B cell (primary cell): ENCODE results near the gene ANAPC10. TPM values are rescaled to one million over a fixed set of nuclear protein-coding genes. Genes with fewer than 3 reads are reported as not detected.

ENCODE experiments used
- ATAC-seq: fragments of 200-7000 bp; cut with Tn5 transposase; one replicate; pipeline ENCODE4 v1.10.0; 2021; ENCODE audit warnings: low read depth, mild to moderate bottlenecking, moderate number of reproducible peaks, moderate library complexity
- CTCF ChIA-PET: fragments of 350-600 bp; sonication (Branson Sonifier 250); formaldehyde crosslinking; loops from one replicate; lab custom pipeline; 2021; ENCODE audit warnings: antibody characterized with exemption, inconsistent platforms; lab: Charles Lee
- POLR2A ChIA-PET: fragments of 350-600 bp; sonication (Branson Sonifier 250); formaldehyde crosslinking; loops from one replicate; lab custom pipeline; 2021; ENCODE audit warnings: antibody characterized with exemption; lab: Charles Lee
- DNase-seq: peaks from one replicate; pipeline ENCODE4 v3.0.0; 2013
- H2AFZ ChIP-seq: 2 replicates; pipeline ENCODE4 v1.6.1; 2012; ENCODE audit warnings: mild to moderate bottlenecking, low read depth, low read length; ENCODE audit not compliant: insufficient read depth, poor library complexity, severe bottlenecking
- H3K27ac ChIP-seq, 2 donors: 1 replicate in 1 of 2; 2 replicates in 1 of 2; pipeline ENCODE4 v1.5.1; 2012 to 2013; ENCODE audit warnings: low read length in 2 of 2, mild to moderate bottlenecking in 2 of 2, moderate library complexity in 1 of 2
- H3K27me3 ChIP-seq, 4 experiments: fragments of 200-600 bp in 1 of 4; sonication (generic) in 1 of 4; replicated peaks in 1 of 4; 1 replicate in 2 of 4; 2 replicates in 2 of 4; pipeline versions ENCODE4 v1.6.1 to v1.7.0; 2013 to 2016; ENCODE audit warnings: low read length in 3 of 4, mild to moderate bottlenecking in 2 of 4, mixed read lengths in 1 of 4, moderate library complexity in 1 of 4; ENCODE audit not compliant: insufficient read depth in 4 of 4, control insufficient read depth in 3 of 4; ENCODE audit errors: control extremely low read depth in 1 of 4
- H3K36me3 ChIP-seq, 2 experiments: replicated peaks in 1 of 2; 1 replicate in 1 of 2; 2 replicates in 1 of 2; pipeline versions ENCODE4 v1.6.1 to v1.7.1; 2013; ENCODE audit warnings: low read length in 1 of 2; ENCODE audit not compliant: insufficient read depth in 2 of 2, control insufficient read depth in 1 of 2; ENCODE audit errors: control extremely low read depth in 1 of 2, extremely low read depth in 1 of 2
- H3K4me1 ChIP-seq, 2 donors: fragments of 200-600 bp in 1 of 2; sonication (generic) in 1 of 2; 1 replicate in 1 of 2; 2 replicates in 1 of 2; pipeline versions ENCODE4 v1.5.1 to v1.6.1; 2013 to 2017; ENCODE audit warnings: low read length in 2 of 2; ENCODE audit not compliant: control insufficient read depth in 2 of 2, insufficient read depth in 2 of 2
- H3K4me2 ChIP-seq: replicated peaks from 2 replicates; pipeline ENCODE3; 2012; ENCODE audit warnings: mild to moderate bottlenecking, low read depth, low read length; ENCODE audit not compliant: poor library complexity, severe bottlenecking
- H3K4me3 ChIP-seq, 5 experiments: fragments of 200-600 bp in 1 of 5; sonication (generic) in 1 of 5; 1 replicate in 3 of 5; 2 replicates in 2 of 5; pipeline versions ENCODE4 v1.5.1 to v1.7.0; 2011 to 2016; ENCODE audit warnings: low read length in 4 of 5, mild to moderate bottlenecking in 4 of 5, low read depth in 2 of 5, control low read depth in 1 of 5, moderate library complexity in 1 of 5; ENCODE audit not compliant: insufficient read depth in 1 of 5; ENCODE audit errors: control extremely low read depth in 1 of 5, extremely low read depth in 1 of 5
- H3K79me2 ChIP-seq: fragments of 200-600 bp; sonication (generic); one replicate; pipeline ENCODE4 v1.6.0; 2016; ENCODE audit warnings: low read length; ENCODE audit not compliant: control insufficient read depth, insufficient read depth
- H3K9ac ChIP-seq: fragments of 200-600 bp; sonication (generic); 2 replicates; pipeline ENCODE4 v1.6.1; 2017; ENCODE audit warnings: mild to moderate bottlenecking, low read length, moderate library complexity
- H3K9me3 ChIP-seq, 3 donors: one replicate each; pipeline versions ENCODE4 v1.6.1 to v1.7.1; 2013; ENCODE audit warnings: low read length in 2 of 3; ENCODE audit not compliant: control insufficient read depth in 2 of 3, insufficient read depth in 1 of 3; ENCODE audit errors: control extremely low read depth in 1 of 3
- H4K20me1 ChIP-seq: 2 replicates; pipeline ENCODE4 v1.6.0; 2012; ENCODE audit warnings: mild to moderate bottlenecking, low read length; ENCODE audit not compliant: insufficient read depth, control insufficient read depth, poor library complexity, severe bottlenecking
- H3K27ac Mint-ChIP-seq: one replicate; pipeline ENCODE4 v1.8.0; 2021; ENCODE audit warnings: mixed read lengths
- H3K27me3 Mint-ChIP-seq: one replicate; pipeline ENCODE4 v1.8.0; 2021; ENCODE audit warnings: mixed read lengths
- H3K4me1 Mint-ChIP-seq: one replicate; pipeline ENCODE4 v1.8.0; 2021; ENCODE audit warnings: mixed read lengths
- H3K4me3 Mint-ChIP-seq: one replicate; pipeline ENCODE4 v1.8.0; 2021; ENCODE audit warnings: mixed read lengths
- H3K9me3 Mint-ChIP-seq: one replicate; pipeline ENCODE4 v1.8.0; 2022; ENCODE audit warnings: mixed read lengths; ENCODE audit not compliant: insufficient read depth
- EZH2 ChIP-seq: IDR thresholded peaks from 2 replicates; pipeline ENCODE4 v1.6.1; 2012; ENCODE audit warnings: borderline replicate concordance, low read depth, mild to moderate bottlenecking, moderate library complexity, low read length; ENCODE audit not compliant: insufficient read depth, poor library complexity, severe bottlenecking
- WGBS: methylation state at CpG from one replicate; pipeline ENCODE4 v1.1.5; 2013; ENCODE audit warnings: missing lambda C conversion rate; ENCODE audit not compliant: insufficient coverage; 5-methylcytosine and 5-hydroxymethylcytosine counted together
- intact Hi-C: fragments of 100-400 bp; cut with micrococcal nuclease; formaldehyde crosslinking; loops from one replicate; pipeline ENCODE4 v1.10.0; 2022
- polyA plus RNA-seq: library from polyadenylated mRNA; depleted of rRNA; stranded (reverse); fragments of >200 nt; gene quantifications from 2 replicates; pipeline ENCODE4 v1.2.3, GENCODE V29; 2012
- total RNA-seq, 2 donors: library from RNA; stranded (reverse); fragments of 120-200 nt in 1 of 2; gene quantifications; 1 replicate in 1 of 2; 2 replicates in 1 of 2; pipeline versions ENCODE4 v1.2.3 to v1.2.4, GENCODE V29; 2013 to 2022
- TF ChIP-seq, protein P1 (sequence below): fragments of 200-600 bp; IDR thresholded peaks from one replicate; pipeline ENCODE4 v1.8.0; 2022; ENCODE audit warnings: antibody characterized with exemption, mild to moderate bottlenecking

Gene ANAPC10
- total and polyA plus RNA-seq, 2 donors (not counting 1 experiment from before 2014, with no cell fraction given): 17.4 to 18.9 TPM

DNA sequence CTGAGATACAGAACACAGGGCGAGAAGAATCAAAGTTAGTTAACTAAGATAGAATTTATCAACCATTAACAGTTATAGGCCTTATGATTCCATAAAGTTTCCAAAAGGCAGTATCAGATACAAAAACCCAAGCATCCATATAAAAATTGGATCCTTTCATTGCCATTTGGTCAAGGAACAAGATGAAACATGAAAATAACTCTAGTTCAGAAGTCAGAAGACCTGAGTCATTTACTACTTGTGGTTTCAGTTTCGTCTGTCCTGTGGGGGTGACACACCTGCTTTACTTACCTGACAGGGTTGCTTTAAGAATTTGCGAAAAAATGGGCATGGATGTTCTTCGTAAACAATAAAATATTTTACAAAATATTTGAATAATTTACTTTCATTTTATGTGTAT lies 130.8 kb downstream of the ANAPC10 start:
- no peak overlapping the region for H3K9ac ChIP-seq
- POLR2A ChIA-PET: no interaction called here
- ATAC-seq (no peak), DNase-seq (no peak)
- no peaks in the 10 kb centered on the region for H3K36me3 ChIP-seq
- WGBS: 60% methylated on average over 1 of the region's 4 CpGs
- Mint-ChIP-seq H3K27me3 (no peaks in the 10 kb centered on the region), H3K9me3 (no peaks in the 10 kb centered on the region), H3K4me3 (no peak overlapping the region), H3K4me1 (no peaks in the 10 kb centered on the region), H3K27ac (no peak overlapping the region)
- no peak for TF ChIP-seq EZH2
- TF ChIP-seq, protein P1, sequence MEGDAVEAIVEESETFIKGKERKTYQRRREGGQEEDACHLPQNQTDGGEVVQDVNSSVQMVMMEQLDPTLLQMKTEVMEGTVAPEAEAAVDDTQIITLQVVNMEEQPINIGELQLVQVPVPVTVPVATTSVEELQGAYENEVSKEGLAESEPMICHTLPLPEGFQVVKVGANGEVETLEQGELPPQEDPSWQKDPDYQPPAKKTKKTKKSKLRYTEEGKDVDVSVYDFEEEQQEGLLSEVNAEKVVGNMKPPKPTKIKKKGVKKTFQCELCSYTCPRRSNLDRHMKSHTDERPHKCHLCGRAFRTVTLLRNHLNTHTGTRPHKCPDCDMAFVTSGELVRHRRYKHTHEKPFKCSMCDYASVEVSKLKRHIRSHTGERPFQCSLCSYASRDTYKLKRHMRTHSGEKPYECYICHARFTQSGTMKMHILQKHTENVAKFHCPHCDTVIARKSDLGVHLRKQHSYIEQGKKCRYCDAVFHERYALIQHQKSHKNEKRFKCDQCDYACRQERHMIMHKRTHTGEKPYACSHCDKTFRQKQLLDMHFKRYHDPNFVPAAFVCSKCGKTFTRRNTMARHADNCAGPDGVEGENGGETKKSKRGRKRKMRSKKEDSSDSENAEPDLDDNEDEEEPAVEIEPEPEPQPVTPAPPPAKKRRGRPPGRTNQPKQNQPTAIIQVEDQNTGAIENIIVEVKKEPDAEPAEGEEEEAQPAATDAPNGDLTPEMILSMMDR: no peak
- no peaks in the 10 kb centered on the region for H3K79me2 ChIP-seq
- intact Hi-C loops: no loop called here
- CTCF ChIA-PET: no interaction called here
- no peak overlapping the region for H3K4me2 ChIP-seq
- no peaks in the 10 kb centered on the region for H3K9me3 ChIP-seq
- H2AFZ ChIP-seq: no peak overlapping the region
- H3K4me1 ChIP-seq: no peaks in the 10 kb centered on the region
- no peak overlapping the region for H3K27ac ChIP-seq
- H4K20me1 ChIP-seq: no peaks in the 10 kb centered on the region
- H3K4me3 ChIP-seq: no peak overlapping the region
- H3K27me3 ChIP-seq: no peaks in the 10 kb centered on the region

DNA sequence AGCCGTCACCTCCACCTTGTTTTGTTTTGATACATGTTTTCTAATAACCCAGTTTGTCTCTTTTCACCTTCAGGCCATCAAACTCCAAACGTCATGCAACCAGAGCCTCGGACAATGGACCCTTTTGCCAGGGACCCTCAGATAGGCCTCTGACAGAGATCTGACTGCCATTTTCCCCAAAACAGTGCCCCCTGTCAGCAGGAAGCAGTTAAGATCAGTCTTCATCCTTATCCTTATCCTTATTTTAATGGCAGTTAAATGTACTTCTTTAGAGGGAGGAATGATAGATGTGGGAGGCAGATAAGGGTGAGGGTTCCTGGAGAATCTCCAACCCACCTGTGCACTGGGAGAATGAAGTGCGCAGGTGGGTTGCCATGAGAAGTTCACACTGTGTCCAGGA lies 135.7 kb downstream of the ANAPC10 start:
- 91% methylated on average over 3 of the region's 4 CpGs for WGBS
- Histone ChIP-seq H3K9me3 (peaks cover 0 to 1% (median 0%) of the 10 kb centered on the region in 3 donors), H3K36me3 (no peaks in the 10 kb centered on the region), H4K20me1 (no peaks in the 10 kb centered on the region), H3K27me3 (no peaks in the 10 kb centered on the region), H3K9ac (no peak overlapping the region), H3K4me1 (no peaks in the 10 kb centered on the region), H3K27ac (no peak overlapping the region), H3K4me3 (no peak overlapping the region), H2AFZ (no peak overlapping the region), H3K79me2 (no peaks in the 10 kb centered on the region), H3K4me2 (no peak overlapping the region)
- no peak for DNase-seq
- intact Hi-C loops: no loop called here
- Mint-ChIP-seq H3K4me1 (no peaks in the 10 kb centered on the region), H3K27ac (no peak overlapping the region), H3K9me3 (no peaks in the 10 kb centered on the region), H3K4me3 (no peak overlapping the region), H3K27me3 (peaks cover 7% of the 10 kb centered on the region)
- ATAC-seq: no peak
- TF ChIP-seq, protein P1: no peak
- ChIA-PET CTCF (no interaction called here), POLR2A (no interaction called here)
